ENCODE measurements around the gene BTBD8. TPM values are rescaled to one million over a fixed set of nuclear protein-coding genes. Genes with fewer than 3 reads are reported as not detected.
A peak's percentile ranks its signal among the peaks of the same experiment; 100 is the strongest.
"Not testable (repeated sequence)": the region's sequence is repeated elsewhere in the genome, so short reads cannot be mapped to it uniquely, and the experiment has no call there.

BTBD8 gene
- total and polyA plus RNA-seq, 5 donors from 2014 or later = 0.65 to 1.9 (median 0.77) TPM; not detected in 1

- no peaks in the 10 kb centered on the region for H3K9me3 Mint-ChIP-seq
- no peak overlapping the region for H3K27ac Mint-ChIP-seq
- Histone ChIP-seq H3K4me3 (ENCODE audit: low read depth, low read length) (no peak overlapping the region), H3K27ac (ENCODE audit: insufficient read depth, low read length, poor library complexity, severe bottlenecking) (no peak overlapping the region), H3K9me3 (ENCODE audit: control insufficient read depth in 2 of 2, low read length in 2 of 2) (no peaks in the 10 kb centered on the region), H3K27me3 (ENCODE audit: control insufficient read depth, insufficient read depth, low read length) (no peaks in the 10 kb centered on the region), H3K36me3 (ENCODE audit: control insufficient read depth, insufficient read depth, low read length) (no peaks in the 10 kb centered on the region), H3K4me1 (ENCODE audit: control insufficient read depth, insufficient read depth, low read length, poor library complexity, severe bottlenecking) (no peaks in the 10 kb centered on the region)
- DNase-seq (no peak), ATAC-seq (ENCODE audit: low read depth in 2 of 2) (no peak)
- peaks cover 28% of the 10 kb centered on the region for H3K27me3 Mint-ChIP-seq
- H3K4me3 Mint-ChIP-seq = no peak overlapping the region
- H3K4me1 Mint-ChIP-seq = no peaks in the 10 kb centered on the region
- H3K36me3 Mint-ChIP-seq = no peaks in the 10 kb centered on the region
Measured at GRCh38 chr1:92045766-92046495, 34.2 kb upstream of the BTBD8 start.

GRCh38 chr1:92051948-92052347 lies 28.2 kb upstream of the BTBD8 start:
- H3K36me3 ChIP-seq (ENCODE audit: control insufficient read depth, insufficient read depth, low read length) = no peaks in the 10 kb centered on the region
- no peaks in the 10 kb centered on the region for H3K4me1 ChIP-seq (ENCODE audit: control insufficient read depth, insufficient read depth, low read length, poor library complexity, severe bottlenecking)
- no peak overlapping the region for H3K4me3 ChIP-seq (ENCODE audit: low read depth, low read length)
- DNase-seq (no peak), ATAC-seq (ENCODE audit: low read depth in 2 of 2) (no peak)
- peaks cover 11% of the 10 kb centered on the region for H3K27me3 ChIP-seq (ENCODE audit: control insufficient read depth, insufficient read depth, low read length)
- H3K36me3 Mint-ChIP-seq = no peaks in the 10 kb centered on the region
- no peaks in the 10 kb centered on the region for H3K4me1 Mint-ChIP-seq
- no peak overlapping the region for H3K4me3 Mint-ChIP-seq
- no peak overlapping the region for H3K27ac ChIP-seq (ENCODE audit: insufficient read depth, low read length, poor library complexity, severe bottlenecking)
- no peaks in the 10 kb centered on the region for H3K9me3 ChIP-seq (ENCODE audit: control insufficient read depth in 2 of 2, low read length in 2 of 2)
- H3K9me3 Mint-ChIP-seq = no peaks in the 10 kb centered on the region
- no peak overlapping the region for H3K27ac Mint-ChIP-seq
- H3K27me3 Mint-ChIP-seq = peaks cover 15% of the 10 kb centered on the region

GRCh38 chr1:92065042-92065441 lies 15.1 kb upstream of the BTBD8 start:
- no peak overlapping the region for H3K4me3 Mint-ChIP-seq
- peaks cover 8% of the 10 kb centered on the region for H3K27me3 Mint-ChIP-seq
- Histone ChIP-seq H3K4me3 (ENCODE audit: low read depth, low read length) (no peak overlapping the region), H3K4me1 (ENCODE audit: control insufficient read depth, insufficient read depth, low read length, poor library complexity, severe bottlenecking) (no peaks in the 10 kb centered on the region), H3K9me3 (ENCODE audit: control insufficient read depth in 2 of 2, low read length in 2 of 2) (no peaks in the 10 kb centered on the region), H3K36me3 (ENCODE audit: control insufficient read depth, insufficient read depth, low read length) (no peaks in the 10 kb centered on the region), H3K27ac (ENCODE audit: insufficient read depth, low read length, poor library complexity, severe bottlenecking) (no peak overlapping the region), H3K27me3 (ENCODE audit: control insufficient read depth, insufficient read depth, low read length) (no peaks in the 10 kb centered on the region)
- no peaks in the 10 kb centered on the region for H3K36me3 Mint-ChIP-seq
- H3K9me3 Mint-ChIP-seq = no peaks in the 10 kb centered on the region
- no peak for ATAC-seq (ENCODE audit: low read depth in 2 of 2)
- no peak overlapping the region for H3K27ac Mint-ChIP-seq
- H3K4me1 Mint-ChIP-seq = no peaks in the 10 kb centered on the region
- DNase-seq = peak in 1 of 3 donors; percentile 5

- Histone ChIP-seq H3K9me3 (ENCODE audit: control insufficient read depth in 2 of 2, low read length in 2 of 2) (no peaks in the 10 kb centered on the region), H3K4me1 (ENCODE audit: control insufficient read depth, insufficient read depth, low read length, poor library complexity, severe bottlenecking) (no peaks in the 10 kb centered on the region), H3K27me3 (ENCODE audit: control insufficient read depth, insufficient read depth, low read length) (no peaks in the 10 kb centered on the region), H3K36me3 (ENCODE audit: control insufficient read depth, insufficient read depth, low read length) (no peaks in the 10 kb centered on the region), H3K4me3 (ENCODE audit: low read depth, low read length) (no peak overlapping the region), H3K27ac (ENCODE audit: insufficient read depth, low read length, poor library complexity, severe bottlenecking) (no peak overlapping the region)
- DNase-seq (no peak), ATAC-seq (ENCODE audit: low read depth in 2 of 2) (no peak)
- Mint-ChIP-seq H3K9me3 (no peaks in the 10 kb centered on the region), H3K4me3 (no peak overlapping the region), H3K27me3 (peaks cover 10% of the 10 kb centered on the region), H3K27ac (no peak overlapping the region), H3K4me1 (no peaks in the 10 kb centered on the region), H3K36me3 (no peaks in the 10 kb centered on the region)
Measured at GRCh38 chr1:92066321-92066720, 13.8 kb upstream of the BTBD8 start.

- Histone ChIP-seq H3K9me3 (ENCODE audit: control insufficient read depth in 2 of 2, low read length in 2 of 2) (no peaks in the 10 kb centered on the region), H3K27me3 (ENCODE audit: control insufficient read depth, insufficient read depth, low read length) (no peaks in the 10 kb centered on the region), H3K27ac (ENCODE audit: insufficient read depth, low read length, poor library complexity, severe bottlenecking) (no peak overlapping the region), H3K36me3 (ENCODE audit: control insufficient read depth, insufficient read depth, low read length) (no peaks in the 10 kb centered on the region), H3K4me1 (ENCODE audit: control insufficient read depth, insufficient read depth, low read length, poor library complexity, severe bottlenecking) (no peaks in the 10 kb centered on the region), H3K4me3 (ENCODE audit: low read depth, low read length) (no peak overlapping the region)
- no peak for DNase-seq
- H3K36me3 Mint-ChIP-seq = no peaks in the 10 kb centered on the region
- peaks cover 17% of the 10 kb centered on the region for H3K27me3 Mint-ChIP-seq
- no peak for ATAC-seq (ENCODE audit: low read depth in 2 of 2)
- no peak overlapping the region for H3K27ac Mint-ChIP-seq
- H3K4me3 Mint-ChIP-seq = no peak overlapping the region
- H3K9me3 Mint-ChIP-seq = no peaks in the 10 kb centered on the region
- no peaks in the 10 kb centered on the region for H3K4me1 Mint-ChIP-seq
Measured at GRCh38 chr1:92070892-92071291, 9.3 kb upstream of the BTBD8 start.

- not testable (repeated sequence) for H3K27me3 ChIP-seq (ENCODE audit: control insufficient read depth, insufficient read depth, low read length); DNase-seq; H3K4me3 Mint-ChIP-seq; H3K4me3 ChIP-seq (ENCODE audit: low read depth, low read length); H3K36me3 ChIP-seq (ENCODE audit: control insufficient read depth, insufficient read depth, low read length); H3K27ac Mint-ChIP-seq; H3K27ac ChIP-seq (ENCODE audit: insufficient read depth, low read length, poor library complexity, severe bottlenecking); H3K4me1 Mint-ChIP-seq; H3K4me1 ChIP-seq (ENCODE audit: control insufficient read depth, insufficient read depth, low read length, poor library complexity, severe bottlenecking); ATAC-seq (ENCODE audit: low read depth in 2 of 2); H3K9me3 Mint-ChIP-seq; H3K36me3 Mint-ChIP-seq; H3K9me3 ChIP-seq (ENCODE audit: control insufficient read depth in 2 of 2, low read length in 2 of 2)
- peaks cover 13% of the 10 kb centered on the region for H3K27me3 Mint-ChIP-seq
Measured at GRCh38 chr1:92074446-92074845, 5.7 kb upstream of the BTBD8 start.

- Mint-ChIP-seq H3K4me1 (peaks cover 0 to 7% (median 6%) of the 10 kb centered on the region in 4 donors), H3K27me3 (peaks cover 13% of the 10 kb centered on the region), H3K36me3 (no peaks in the 10 kb centered on the region), H3K9me3 (no peaks in the 10 kb centered on the region), H3K27ac (no peak within 1 kb of the TSS), H3K4me3 (no peak within 1 kb of the TSS)
- H3K9me3 ChIP-seq (ENCODE audit: control insufficient read depth in 2 of 2, low read length in 2 of 2) = no peaks in the 10 kb centered on the region
- DNase-seq (no peak), ATAC-seq (ENCODE audit: low read depth in 2 of 2) (no peak)
- H3K36me3 ChIP-seq (ENCODE audit: control insufficient read depth, insufficient read depth, low read length) = no peaks in the 10 kb centered on the region
- no peak within 1 kb of the TSS for H3K4me3 ChIP-seq (ENCODE audit: low read depth, low read length)
- peaks cover 5% of the 10 kb centered on the region for H3K4me1 ChIP-seq (ENCODE audit: control insufficient read depth, insufficient read depth, low read length, poor library complexity, severe bottlenecking)
- no peak within 1 kb of the TSS for H3K27ac ChIP-seq (ENCODE audit: insufficient read depth, low read length, poor library complexity, severe bottlenecking)
- no peaks in the 10 kb centered on the region for H3K27me3 ChIP-seq (ENCODE audit: control insufficient read depth, insufficient read depth, low read length)
Measured at GRCh38 chr1:92075311-92075710, 4.8 kb upstream of the BTBD8 start, which contains the start of gene SETSIP. TSS of gene SETSIP (minus strand) at chr1:92075411. CDS start at chr1:92075411, 0 bp downstream.

GRCh38 chr1:92076363-92076762 lies 3.8 kb upstream of the BTBD8 start:
- no peaks in the 10 kb centered on the region for H3K36me3 Mint-ChIP-seq
- peaks cover 15% of the 10 kb centered on the region for H3K4me1 ChIP-seq (ENCODE audit: control insufficient read depth, insufficient read depth, low read length, poor library complexity, severe bottlenecking)
- H3K27me3 ChIP-seq (ENCODE audit: control insufficient read depth, insufficient read depth, low read length) = no peaks in the 10 kb centered on the region
- ATAC-seq (ENCODE audit: low read depth in 2 of 2) (no peak), DNase-seq (no peak)
- H3K27ac ChIP-seq (ENCODE audit: insufficient read depth, low read length, poor library complexity, severe bottlenecking) = no peak overlapping the region
- no peaks in the 10 kb centered on the region for H3K9me3 Mint-ChIP-seq
- no peaks in the 10 kb centered on the region for H3K9me3 ChIP-seq (ENCODE audit: control insufficient read depth in 2 of 2, low read length in 2 of 2)
- peaks cover 9% of the 10 kb centered on the region for H3K27me3 Mint-ChIP-seq
- no peaks in the 10 kb centered on the region for H3K36me3 ChIP-seq (ENCODE audit: control insufficient read depth, insufficient read depth, low read length)
- H3K4me3 ChIP-seq (ENCODE audit: low read depth, low read length) = no peak overlapping the region
- H3K27ac Mint-ChIP-seq = no peak overlapping the region
- H3K4me1 Mint-ChIP-seq = peaks cover 0 to 15% (median 7%) of the 10 kb centered on the region in 4 donors
- H3K4me3 Mint-ChIP-seq = no peak overlapping the region
